Stimulated activated CD4-positive, alpha-beta T cell treated with anti-CD3 and anti-CD28 coated beads, Interleukin-12 subunit alpha, Interleukin-12 subunit beta, amount 100 ng/mL, for 4 hours (primary cell): ENCODE data around the gene ATG5.
"Not testable (repeated sequence)": the region's sequence is repeated elsewhere in the genome, so short reads cannot be mapped to it uniquely, and the experiment has no call there.

Experiments used
- DNase-seq: peaks from one replicate; pipeline ENCODE4 v3.0.0-alpha.2; 2020

ATG5 gene

DNA sequence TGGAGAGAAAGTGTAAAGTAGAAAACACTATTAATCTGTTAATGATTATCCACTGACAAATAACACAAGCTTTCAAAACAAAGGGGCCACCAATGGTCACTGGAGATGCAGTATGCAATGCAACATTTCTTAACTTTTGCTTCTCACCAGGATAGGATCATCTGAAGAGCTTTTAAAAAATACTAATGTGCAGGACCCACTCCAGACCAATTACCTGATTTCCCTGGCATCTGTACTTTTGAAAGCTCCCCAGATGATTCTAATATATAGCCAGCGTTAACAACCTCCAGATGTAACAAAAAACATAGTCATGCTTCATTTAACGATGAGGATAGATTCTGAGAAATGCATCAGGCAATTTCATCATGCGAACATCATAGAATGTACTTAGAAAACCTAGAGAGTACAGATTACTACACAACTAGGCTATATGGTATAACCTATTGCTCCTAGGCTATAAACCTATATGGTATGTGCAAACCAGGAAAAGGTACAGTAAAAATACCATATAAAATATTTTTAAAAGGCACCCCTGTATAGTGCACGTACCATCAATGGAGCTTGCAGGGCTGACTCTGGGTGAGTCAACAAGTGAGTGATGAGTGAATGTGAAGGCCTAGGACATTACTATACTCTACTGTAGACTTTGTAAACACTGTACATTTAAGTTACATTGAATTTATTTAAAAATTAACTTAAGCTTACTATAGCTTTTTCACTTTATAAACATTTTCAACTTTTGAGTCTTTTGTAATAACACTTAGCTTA, 69.2 kb downstream of the ATG5 start:
- no peak for DNase-seq

DNA sequence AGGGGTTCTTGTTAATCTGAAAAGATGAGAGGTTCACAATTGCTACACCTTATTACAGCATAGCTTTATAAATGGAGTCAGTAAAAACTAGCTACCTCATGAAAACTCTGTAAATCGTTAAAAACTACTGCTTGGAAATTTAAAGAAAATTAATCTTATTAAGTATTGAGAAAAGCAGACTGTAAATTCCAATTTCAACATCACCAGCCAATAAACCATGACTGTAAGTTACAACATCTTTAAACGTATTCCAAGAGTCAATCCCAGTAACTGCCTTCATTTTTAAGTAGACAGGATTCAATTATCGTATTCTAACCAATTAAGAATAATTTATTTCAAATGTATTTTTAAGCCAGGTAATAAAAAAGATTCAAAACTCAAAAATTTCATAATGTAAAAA, 70.3 kb downstream of the ATG5 start:
- DNase-seq, result no peak

DNA sequence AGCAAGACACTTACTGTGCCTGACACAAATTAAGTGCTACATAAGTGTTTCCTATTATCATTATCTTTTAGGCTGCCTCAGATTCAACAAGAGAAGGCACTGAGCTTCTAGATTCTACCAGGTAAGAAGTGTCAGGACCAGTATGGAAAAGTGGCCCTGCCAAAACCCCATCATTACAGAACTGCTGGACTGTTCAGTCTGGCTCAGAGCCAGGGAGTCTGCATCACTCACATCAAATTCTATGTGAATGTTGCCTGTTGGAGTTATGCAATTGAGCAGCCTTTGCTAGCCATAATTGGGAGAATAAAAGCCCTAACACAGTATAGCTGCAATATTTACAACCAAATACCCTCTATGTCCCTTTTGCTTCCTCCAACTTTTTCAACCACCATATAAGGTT, 70.9 kb downstream of the ATG5 start:
- no peak for DNase-seq

DNA sequence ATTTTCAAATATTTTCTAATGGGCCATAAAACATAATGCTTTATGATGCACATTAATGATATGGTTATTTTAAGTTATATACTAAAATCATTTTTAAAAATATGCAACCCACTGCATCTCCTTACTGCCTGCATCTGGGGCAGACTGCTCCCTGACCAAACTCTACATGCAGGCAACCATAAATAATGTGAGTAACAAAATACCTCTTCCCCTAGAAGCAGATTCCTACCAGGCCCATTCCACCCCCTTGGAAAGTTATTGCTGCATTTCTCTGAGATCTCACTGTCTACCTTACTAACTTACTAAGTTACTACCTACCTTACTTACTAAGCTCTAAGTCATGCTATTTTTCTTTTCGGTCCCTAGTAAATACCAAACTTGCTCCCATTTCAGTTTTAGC, 71.8 kb downstream of the ATG5 start:
- no peak for DNase-seq

DNA sequence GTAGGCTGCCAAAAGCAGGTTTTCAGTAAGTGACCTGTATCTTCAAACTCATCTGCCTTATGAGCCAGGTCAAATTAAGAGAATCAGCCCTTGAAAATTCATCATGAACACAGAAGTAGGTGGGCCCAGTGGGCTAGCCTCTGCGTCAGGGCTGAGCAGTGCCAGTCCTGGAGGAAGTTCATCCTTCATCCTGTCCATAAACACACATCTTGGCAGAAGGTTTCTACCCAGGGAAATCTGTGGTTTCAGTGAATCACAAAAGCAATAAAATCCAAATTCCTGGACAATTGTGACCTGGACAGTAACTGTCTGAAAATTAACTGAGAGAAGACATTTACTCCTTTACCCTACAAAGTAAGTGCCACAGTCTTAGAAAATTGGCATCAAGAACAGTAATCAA, 72.4 kb downstream of the ATG5 start:
- no peak for DNase-seq

DNA sequence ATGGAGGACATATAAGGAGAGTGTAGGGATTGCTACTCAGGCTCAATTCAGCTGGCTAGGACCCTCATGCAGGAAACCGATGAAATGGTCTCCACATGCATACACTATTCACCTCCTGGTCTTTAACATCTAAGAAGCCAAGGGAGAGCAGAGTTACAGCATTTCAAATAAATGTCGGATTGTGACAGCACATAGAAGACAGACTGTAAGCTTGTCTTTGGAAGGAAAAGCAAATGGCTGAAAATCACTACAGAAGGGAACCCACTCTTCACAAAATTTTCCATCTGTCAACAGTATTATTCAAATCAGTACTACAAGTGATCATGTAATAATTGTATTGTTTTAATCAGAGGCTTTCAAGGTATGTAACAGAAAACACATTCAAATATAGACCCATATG, 72.9 kb downstream of the ATG5 start:
- DNase-seq, result no peak

DNA sequence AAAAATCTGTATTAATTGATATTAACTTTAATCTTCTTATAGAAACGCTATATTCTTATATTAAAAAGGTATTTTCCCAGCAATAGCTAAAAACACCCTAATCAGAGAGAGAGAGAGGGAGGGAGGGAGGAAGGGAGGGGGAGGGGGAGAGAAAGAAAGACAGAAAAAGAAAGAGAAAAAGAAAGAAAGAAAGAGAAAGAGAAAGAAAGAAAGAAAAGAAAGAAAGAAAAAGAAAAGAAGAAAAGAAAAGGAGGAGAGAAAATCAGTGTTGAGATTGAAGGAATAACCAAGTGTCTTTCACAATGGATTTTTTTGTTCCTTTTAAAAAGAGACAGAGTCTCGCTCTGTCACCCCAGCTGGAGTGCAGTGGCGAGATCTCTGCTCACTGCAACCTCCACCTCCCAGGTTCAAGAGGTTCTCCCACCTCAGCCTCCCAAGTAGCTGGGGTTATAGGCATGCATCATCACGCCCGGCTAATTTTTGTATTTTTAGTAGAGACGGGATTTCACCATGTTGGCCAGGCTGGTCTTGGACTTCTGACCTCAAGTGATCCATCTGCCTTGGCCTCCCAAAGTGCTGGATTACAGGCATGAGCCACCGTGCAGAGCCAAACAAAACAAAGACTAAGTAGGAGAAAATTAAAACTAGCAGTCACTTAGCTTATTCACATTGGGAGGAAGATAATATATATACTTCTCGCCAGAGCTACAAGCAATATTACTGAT, 73.9 kb downstream of the ATG5 start:
- DNase-seq, result not testable (repeated sequence)

DNA sequence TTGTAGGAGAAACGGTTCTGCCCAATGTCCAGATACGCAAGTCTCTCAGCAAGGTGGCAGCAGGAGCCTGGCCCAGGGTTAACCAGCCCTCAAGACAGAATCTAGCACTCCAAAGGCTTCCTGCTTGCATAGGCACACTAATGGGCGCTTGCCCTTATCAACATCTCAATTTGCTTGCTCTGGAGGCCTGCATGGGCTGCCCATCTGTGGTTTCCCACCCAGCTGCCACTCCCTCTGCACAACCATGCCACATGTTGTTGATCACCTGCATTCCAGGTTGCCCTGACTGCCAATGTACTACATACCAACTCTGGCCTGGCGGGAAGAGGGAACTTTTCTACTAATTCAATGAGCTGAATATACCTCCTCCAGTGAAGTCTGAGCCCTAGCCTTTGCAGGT, 74.6 kb downstream of the ATG5 start:
- no peak for DNase-seq

DNA sequence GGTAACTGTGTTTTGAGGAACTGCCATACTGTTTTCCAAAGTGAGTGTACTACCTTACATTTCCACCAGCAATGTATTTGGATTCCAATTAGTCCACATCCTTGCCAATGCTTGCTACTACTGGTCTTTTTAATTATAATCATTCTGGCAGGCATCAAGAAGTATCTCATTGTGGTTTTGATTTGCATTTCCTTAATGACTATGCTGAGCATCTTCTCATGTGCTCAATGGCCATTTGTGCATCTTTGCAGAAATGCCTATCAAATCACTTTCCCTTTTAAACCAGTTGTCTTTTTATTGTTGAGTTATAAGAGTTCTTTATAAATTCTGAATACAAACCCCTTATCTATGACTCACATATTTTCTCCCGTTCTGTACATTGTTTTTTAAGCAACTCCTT, 75.9 kb downstream of the ATG5 start:
- no peak for DNase-seq

DNA sequence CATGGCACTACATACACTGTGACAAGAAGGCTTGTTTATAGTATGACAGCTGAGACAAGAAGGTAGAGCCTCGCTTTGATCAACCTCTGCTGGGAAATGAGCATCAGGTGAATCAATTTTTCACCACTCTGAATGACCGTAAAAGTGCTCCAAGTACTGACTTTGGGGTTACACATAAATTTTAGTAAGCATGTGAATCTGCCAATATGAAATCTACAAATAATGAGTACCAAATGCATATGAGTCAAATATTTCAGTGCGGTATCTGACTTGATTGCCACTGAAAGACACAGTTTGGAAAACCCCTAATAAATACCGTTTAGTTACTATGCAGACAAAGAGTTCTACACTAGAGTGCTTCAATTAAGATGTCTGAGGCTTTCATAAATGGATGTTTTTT, 77.8 kb downstream of the ATG5 start:
- DNase-seq, result no peak

DNA sequence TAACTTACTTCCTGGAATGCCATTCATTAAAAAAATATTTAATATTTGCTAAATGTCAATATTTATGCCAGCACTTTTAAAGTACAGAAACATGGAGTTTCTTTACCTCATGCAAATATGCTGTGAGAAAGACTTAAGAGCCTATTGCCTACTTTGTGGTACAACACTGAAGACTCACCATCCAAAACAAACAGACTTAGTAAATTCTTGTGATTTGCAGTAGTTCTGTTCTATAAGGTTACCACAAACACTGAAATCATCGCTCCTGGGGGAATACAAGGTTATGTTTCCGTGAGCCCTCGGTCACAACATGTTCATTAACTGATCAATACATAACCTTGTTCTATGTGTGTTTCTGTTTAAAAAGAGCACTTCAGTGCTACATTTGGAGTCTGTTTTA, 78.3 kb downstream of the ATG5 start:
- no peak for DNase-seq

DNA sequence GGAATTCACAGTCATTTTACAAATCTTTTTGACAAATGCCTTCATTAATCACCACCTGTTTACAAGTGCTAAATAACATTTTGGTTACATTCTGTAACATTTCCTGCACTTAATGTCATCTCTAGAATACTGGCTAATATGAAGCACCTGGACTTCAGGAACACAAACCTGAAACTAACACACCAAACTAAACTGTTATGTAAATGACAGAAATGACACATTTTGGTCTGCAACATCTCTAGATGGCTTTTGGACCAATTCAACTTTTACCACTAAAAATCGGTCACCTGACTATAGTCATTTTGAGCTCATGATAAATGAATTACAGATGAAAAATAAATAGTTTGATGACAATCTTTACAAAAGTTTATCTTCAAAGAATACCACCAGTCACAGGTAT, 80.6 kb downstream of the ATG5 start:
- DNase-seq, result no peak

DNA sequence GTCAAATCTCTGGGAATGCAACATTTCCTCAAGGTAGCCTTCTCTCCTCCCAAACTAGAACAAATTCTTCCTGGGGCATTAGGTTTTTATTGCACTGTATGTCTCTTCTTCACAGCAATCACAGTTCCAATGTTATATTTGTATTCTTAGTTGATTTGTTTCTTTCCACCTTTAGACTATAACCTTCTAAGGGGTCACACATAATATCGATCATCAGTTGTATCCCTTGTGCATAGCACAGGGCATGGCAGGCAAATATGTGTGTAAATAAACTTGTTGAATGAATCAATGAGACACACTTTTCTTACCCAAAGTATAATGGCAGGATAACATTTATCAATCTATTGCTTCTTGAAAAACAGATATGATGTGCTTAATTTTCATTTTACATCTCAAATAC, 81.0 kb downstream of the ATG5 start:
- no peak for DNase-seq

DNA sequence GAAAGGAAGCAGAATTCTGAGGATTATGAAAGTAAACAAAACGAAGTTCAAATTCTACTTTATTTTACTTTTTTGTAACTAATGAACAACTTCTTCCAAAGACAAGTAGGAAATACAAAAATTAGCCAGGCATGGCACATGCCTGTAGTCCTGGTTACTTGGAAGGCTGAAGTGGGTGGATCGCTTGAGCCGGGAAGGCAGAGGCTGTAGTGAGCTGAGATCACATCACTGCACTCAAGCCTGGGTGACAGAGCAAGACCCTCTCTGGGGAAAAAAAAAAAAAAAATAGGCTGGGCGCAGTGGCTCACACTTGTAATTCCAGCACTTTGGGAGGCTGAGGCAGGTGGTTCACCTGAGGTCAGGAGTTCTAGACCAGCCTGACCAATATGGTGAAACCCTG, 82.3 kb downstream of the ATG5 start:
- DNase-seq, result no peak

DNA sequence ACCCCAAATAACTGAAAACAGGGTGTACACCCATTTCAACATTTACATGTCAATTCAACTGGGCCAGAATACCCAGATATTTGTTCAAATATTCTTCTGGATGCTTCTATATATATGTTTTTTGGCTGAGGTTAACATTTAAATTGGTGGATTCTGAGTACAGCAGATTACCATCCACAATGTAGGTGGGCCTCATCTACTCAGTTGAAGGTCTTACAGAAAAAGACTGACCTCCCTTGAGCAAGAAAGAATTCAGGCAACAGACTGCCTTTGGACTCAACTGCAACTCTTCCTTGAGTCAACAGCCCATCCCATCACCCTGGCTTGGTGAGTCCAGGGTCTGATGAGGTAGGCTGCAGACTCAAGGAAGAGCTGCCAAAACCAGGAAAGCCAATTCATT, 84.1 kb downstream of the ATG5 start:
- no peak for DNase-seq

DNA sequence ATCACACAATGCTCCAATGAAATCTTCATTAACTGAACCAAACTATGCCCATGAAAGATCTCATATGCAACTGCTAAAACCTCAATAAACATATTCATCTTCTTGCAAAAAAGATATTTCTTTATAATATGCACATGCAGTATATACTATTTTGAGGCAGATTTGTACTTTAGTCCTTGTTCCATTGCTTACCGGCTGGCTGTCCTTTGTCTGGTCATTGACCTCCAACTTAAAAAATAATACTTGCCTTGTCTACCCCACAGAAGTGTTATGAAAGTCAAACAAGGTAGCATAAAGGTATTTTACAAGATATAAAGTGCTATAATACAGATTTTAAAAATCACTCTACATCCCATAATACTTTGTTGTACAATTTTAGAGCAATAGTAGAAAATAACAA, 88.3 kb downstream of the ATG5 start:
- DNase-seq, result no peak

DNA sequence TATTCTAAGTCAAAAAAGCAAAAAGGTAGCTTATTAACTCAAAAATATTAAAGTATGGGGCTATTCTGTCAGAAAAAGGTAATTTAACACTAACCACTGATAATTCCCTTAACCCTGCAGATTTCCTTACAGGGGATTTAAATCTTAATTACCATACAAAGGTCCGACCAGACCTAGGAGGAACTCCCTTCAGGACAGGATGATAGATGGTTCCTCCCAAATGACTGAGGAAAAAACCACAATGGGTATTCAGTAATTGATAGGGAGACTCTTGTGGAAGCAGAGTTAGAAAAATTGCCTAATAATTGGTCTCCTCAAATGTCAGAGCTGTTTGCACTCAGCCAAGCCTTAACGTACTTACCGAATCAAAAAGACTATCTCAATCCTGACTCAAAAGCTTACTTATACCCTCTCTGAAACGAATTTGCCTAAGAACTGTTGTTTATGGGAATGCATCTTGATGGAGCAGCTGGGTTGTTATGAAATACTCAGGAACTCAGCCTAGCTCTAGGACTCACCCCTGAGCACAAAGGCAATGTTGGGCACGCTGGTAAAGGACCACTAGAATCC, 95.6 kb downstream of the ATG5 start:
- DNase-seq, result not testable (repeated sequence)

DNA sequence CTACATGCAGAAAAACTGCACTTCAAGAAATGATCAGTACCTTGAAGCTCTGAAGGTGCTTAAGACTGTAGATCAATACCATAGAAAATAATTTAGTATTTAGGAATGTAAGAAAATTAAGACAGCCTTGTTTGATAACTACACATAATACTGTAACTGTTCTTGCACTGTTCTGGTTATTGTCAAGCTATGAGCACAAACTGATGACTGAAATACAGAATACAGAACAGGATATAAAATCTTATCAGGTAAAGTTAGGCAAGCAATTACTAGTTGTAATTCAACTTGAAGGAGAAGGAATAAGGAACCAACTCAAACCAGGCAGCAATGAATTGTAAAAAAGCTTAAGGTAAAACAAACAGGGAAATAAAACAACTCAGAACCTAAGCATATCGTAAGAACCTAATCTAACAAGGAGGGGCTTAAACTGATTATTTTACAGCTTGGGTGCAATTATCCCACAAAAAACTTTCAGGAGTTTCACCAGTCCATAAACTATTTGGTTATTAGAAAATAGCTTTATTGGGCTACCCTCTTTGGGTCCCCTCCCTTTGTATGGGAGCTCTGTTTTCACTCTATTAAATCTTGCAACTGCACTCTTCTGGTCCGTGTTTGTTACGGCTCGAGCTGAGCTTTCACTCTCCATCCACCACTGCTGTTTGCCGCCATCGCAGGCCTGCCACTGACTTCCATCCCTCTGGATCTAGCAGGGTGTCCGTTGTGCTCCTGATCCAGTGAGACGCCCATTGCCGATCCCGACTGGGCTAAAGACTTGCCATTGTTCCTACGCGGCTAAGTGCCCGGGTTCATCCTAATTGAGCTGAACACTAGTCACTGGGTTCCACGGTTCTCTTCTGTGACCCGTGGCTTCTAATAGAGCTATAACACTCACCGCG, 97.7 kb downstream of the ATG5 start:
- DNase-seq, result no peak

DNA sequence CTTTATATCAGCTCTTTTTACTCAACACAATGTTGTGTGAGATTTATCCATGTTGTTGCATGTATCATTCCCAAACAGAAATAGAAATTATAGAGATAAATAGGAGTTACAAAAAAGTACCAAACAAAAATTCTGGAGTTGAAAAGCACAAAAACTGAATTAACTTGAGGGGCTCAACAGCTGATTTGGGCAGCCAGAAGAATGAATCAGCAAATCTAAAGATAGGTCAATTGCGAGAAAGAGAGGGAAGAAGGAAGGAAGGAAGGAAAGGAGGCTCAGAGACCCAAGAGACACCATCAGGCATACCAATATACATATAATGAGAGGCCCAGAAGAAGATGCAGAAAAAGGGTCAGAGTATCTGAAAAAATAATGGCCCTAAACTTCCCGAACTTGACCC, 98.9 kb downstream of the ATG5 start:
- no peak for DNase-seq

DNA sequence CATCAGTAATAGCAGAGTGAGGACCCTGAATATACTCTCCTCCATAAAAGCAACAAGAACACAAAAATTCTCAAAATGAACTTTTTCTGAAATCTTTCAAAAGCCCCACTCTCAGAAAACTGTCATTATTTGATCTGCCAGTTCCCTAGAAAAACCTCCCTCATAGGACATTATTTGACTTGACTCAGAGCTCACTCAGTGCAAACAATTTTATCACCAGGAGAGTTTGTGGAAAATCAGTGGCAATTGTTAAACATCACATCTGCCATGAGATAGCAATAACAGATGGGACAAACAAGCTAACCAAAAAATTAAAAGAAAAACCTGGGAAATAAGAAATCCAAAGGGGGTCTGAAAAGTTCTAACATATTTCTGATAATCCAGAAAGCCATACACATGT, 100.0 kb downstream of the ATG5 start:
- DNase-seq, result no peak

DNA sequence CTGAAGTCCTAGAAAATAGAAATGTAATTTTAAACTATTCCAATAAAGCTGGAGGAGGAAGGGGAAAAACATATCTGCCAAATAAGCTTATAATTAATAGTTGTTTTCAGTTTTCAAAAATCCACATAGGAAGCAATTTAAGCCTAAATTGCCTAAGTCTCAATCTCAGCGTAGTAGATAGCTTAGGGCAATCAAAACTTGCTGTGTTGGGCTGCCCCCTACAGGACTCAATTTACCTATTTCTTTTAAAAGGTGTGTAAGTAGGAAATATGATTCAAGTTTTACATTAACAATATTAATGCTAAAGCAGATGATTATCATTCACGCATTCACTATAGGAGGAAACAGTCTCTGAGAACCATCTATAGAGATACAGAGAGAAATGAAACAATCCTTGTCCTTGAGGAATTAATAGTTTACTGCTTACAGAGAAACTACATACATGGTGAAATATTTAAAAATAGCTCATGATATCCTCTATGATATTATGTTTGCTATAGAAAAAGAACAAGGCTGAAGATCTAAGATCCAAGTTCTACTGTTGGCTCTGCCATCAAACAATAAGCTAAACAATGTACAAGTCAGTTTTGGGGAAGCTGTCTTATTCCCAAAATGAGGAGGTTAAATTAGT, 102.1 kb downstream of the ATG5 start:
- DNase-seq, result peak; percentile 56

DNA sequence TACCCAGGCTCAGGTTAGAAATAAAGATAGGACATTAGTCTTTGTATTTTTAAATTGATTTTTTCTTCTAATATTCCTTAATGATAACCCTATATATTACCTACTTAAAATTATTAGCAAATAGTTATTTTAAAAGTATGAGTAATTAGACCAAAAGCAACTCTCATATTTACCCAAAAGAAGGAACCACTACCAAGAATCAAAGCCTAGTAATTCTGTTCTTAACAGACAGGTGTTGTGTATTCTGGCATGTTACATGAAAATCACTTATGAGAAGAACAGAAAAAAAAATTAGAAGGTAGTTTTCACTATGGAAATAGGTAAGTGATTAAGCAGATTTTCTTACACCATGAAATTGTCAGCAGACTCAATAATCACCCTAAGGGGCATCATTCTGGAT, 105.1 kb downstream of the ATG5 start:
- DNase-seq, result no peak

DNA sequence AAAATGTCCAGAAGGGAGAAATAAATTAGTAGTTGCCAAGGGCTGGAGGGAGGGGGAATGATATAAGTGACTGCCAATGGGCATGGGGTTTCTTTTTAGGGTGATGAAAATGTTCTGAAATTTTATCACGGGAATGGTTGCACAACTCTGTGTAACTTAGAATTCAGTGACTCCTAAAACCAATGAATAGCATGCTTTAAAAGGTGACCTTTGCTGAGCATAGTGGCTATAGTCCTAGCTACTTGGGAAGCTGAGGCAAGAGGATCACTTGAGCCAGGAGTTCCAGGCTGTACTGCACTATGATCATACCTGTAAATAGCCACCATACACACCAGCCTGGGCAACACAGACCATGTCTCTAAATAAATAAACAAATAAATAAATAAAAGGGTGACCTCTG, 109.0 kb downstream of the ATG5 start:
- DNase-seq, result no peak
